GM12878 (cell line): Measurements from ENCODE around the gene GOLGA8B. TPM values are rescaled to one million over a fixed set of nuclear protein-coding genes. Genes with fewer than 3 reads are reported as not detected.

ENCODE experiments used
- ATAC-seq: fragments of 200-7000 bp; cut with Tn5 transposase; 3 replicates; pipeline ENCODE4 v1.9.1; 2020; ENCODE audit warnings: mild to moderate bottlenecking, moderate library complexity
- BruUV-seq: library from RNA; stranded (reverse); fragments of 400-500 nt; replicated peaks from 2 replicates; lab custom pipeline; 2021; lab: Mats Ljungman, UMichigan
- CTCF ChIA-PET: fragments of 300-600 bp; sonication (Branson Sonifier 250); formaldehyde crosslinking; extraction: SDS; loops from one replicate; lab custom pipeline; 2021; ENCODE audit warnings: inconsistent platforms; lab: Yijun Ruan, JAX
- POLR2A ChIA-PET: fragments of 350-600 bp; formaldehyde crosslinking; extraction: SDS; loops from one replicate; lab custom pipeline; 2021; ENCODE audit warnings: inconsistent platforms; lab: Charles Lee
- RAD21 ChIA-PET: fragments of 300-600 bp; sonication (Branson Sonifier 250); formaldehyde crosslinking; loops from one replicate; lab custom pipeline; 2023; ENCODE audit warnings: antibody characterized with exemption; ENCODE audit not compliant: unreplicated experiment; lab: Charles Lee
- SMC1A ChIA-PET: fragments of 300-600 bp; sonication (Branson Sonifier 250); formaldehyde crosslinking; loops from one replicate; lab custom pipeline; 2023; ENCODE audit not compliant: unreplicated experiment, uncharacterized antibody; lab: Charles Lee
- DNase-seq: peaks from one replicate; pipeline ENCODE4 v3.0.0-alpha.2; 2011; ENCODE audit warnings: low read depth, low spot score
- FAIRE-seq: peaks from 3 replicates; lab custom pipeline; 2011; peaks lifted over from hg19 to GRCh38; lab: Jason Lieb, UNC
- H2AFZ ChIP-seq: 2 replicates; pipeline ENCODE4 v1.6.0; 2011; ENCODE audit warnings: low read depth, low read length, control low read depth; ENCODE audit not compliant: control insufficient read depth
- H3K27ac ChIP-seq: 2 replicates; pipeline ENCODE4 v1.5.1; 2011; ENCODE audit warnings: control low read depth; ENCODE audit not compliant: control insufficient read depth, insufficient read depth
- H3K27me3 ChIP-seq, 2 experiments: replicated peaks in 1 of 2; 2 replicates each; pipeline versions ENCODE4 v1.6.0 to v1.6.1; 2011; ENCODE audit warnings: low read length in 1 of 2; ENCODE audit not compliant: control insufficient read depth in 2 of 2, insufficient read depth in 2 of 2
- H3K36me3 ChIP-seq, 2 experiments: 2 replicates each; pipeline ENCODE4 v1.5.1; 2011; ENCODE audit warnings: low read length in 1 of 2; ENCODE audit not compliant: control insufficient read depth in 2 of 2, insufficient read depth in 2 of 2
- H3K4me1 ChIP-seq: 2 replicates; pipeline ENCODE4 v1.6.1; 2011; ENCODE audit warnings: mild to moderate bottlenecking, low read length, moderate library complexity, mixed read lengths; ENCODE audit not compliant: control insufficient read depth, insufficient read depth
- H3K4me2 ChIP-seq: 2 replicates; pipeline ENCODE4 v1.6.0; 2011; ENCODE audit warnings: control low read depth; ENCODE audit not compliant: control insufficient read depth, insufficient read depth
- H3K4me3 ChIP-seq: fragments of 200-600 bp; sonication (generic); 2 replicates; pipeline ENCODE4 v1.5.1; 2016
- H3K79me2 ChIP-seq: 2 replicates; pipeline ENCODE4 v1.6.0; 2011; ENCODE audit warnings: low read length; ENCODE audit not compliant: control insufficient read depth, insufficient read depth
- H3K9ac ChIP-seq: 2 replicates; pipeline ENCODE4 v1.8.0; 2011; ENCODE audit warnings: low read length, control low read depth, mixed read lengths; ENCODE audit not compliant: control insufficient read depth, insufficient read depth
- H3K9me3 ChIP-seq: replicated peaks from 3 replicates; pipeline ENCODE4 v1.5.1; 2011; ENCODE audit warnings: mild to moderate bottlenecking, low read length; ENCODE audit not compliant: control insufficient read depth, insufficient read depth
- H4K20me1 ChIP-seq: 2 replicates; pipeline ENCODE4 v1.6.0; 2011; ENCODE audit not compliant: control insufficient read depth, insufficient read depth
- WGBS: methylation state at CpG from one replicate; pipeline ENCODE4 v1.1.6; 2016; ENCODE audit warnings: low lambda C conversion rate; ENCODE audit not compliant: insufficient replicate concordance, insufficient coverage; ENCODE audit errors: missing lambda C conversion rate; 5-methylcytosine and 5-hydroxymethylcytosine counted together
- in situ Hi-C: fragments of 300-500 bp; cut with MboI; formaldehyde crosslinking; loops from 9 replicates; pipeline ENCODE4 v1.14.3; 2018; ENCODE audit warnings: mixed read lengths
- intact Hi-C: fragments of 100-400 bp; cut with micrococcal nuclease; formaldehyde crosslinking; loops from one replicate; pipeline ENCODE4 v1.14.2; 2022; ENCODE audit not compliant: unreplicated experiment
- polyA plus RNA-seq, 11 experiments: library from polyadenylated mRNA; depleted of rRNA in 4 of 11; unstranded in 6 of 11; stranded (reverse) in 5 of 11; fragments of >200 nt; fragmentation: Nextera tagmentation in 4 of 11; fragmentation: Illumina TruSeq in 1 of 11; extraction: Ambion mirVana in 4 of 11; extraction: Trizol in 1 of 11; gene quantifications; 1 replicate in 1 of 11; 2 replicates in 10 of 11; pipeline versions ENCODE4 v1.2.1 to v1.2.3, GENCODE V29; 2011 to 2016; ENCODE audit warnings: inconsistent platforms in 2 of 11, missing spikeins in 2 of 11, low read depth in 1 of 11
- total RNA-seq, 4 experiments: library from RNA; depleted of rRNA in 3 of 4; stranded (reverse); fragments of >200 nt in 3 of 4; fragmentation: Illumina TruSeq in 1 of 4; extraction: Trizol in 1 of 4; gene quantifications; 2 replicates each; pipeline versions ENCODE4 v1.2.1 to v1.2.3, GENCODE V29; 2013 to 2021
- TF ChIP-seq, protein P1 (sequence below): fragments of 450-650 bp; formaldehyde crosslinking; IDR thresholded peaks from 2 replicates; pipeline ENCODE4 v1.4.0; 2022; ENCODE audit warnings: mild to moderate bottlenecking, moderate library complexity
- TF ChIP-seq, protein P2 (sequence below): fragments of 450-650 bp; IDR thresholded peaks from 2 replicates; pipeline ENCODE4 v1.6.1; 2017; ENCODE audit warnings: mild to moderate bottlenecking, moderate library complexity
- TF ChIP-seq, protein P3 (sequence below): IDR thresholded peaks from 2 replicates; pipeline ENCODE4 v1.6.1; 2011; ENCODE audit warnings: borderline replicate concordance, low read depth, mild to moderate bottlenecking, moderate library complexity, low read length; ENCODE audit not compliant: insufficient read depth, poor library complexity, severe bottlenecking

The GOLGA8B gene
- total and polyA plus RNA-seq, 10 of the 15 experiments (the other 5 are each of a cell fraction or from before 2014, with no cell fraction given): 18.5 to 302 (median 78.7) TPM

DNA sequence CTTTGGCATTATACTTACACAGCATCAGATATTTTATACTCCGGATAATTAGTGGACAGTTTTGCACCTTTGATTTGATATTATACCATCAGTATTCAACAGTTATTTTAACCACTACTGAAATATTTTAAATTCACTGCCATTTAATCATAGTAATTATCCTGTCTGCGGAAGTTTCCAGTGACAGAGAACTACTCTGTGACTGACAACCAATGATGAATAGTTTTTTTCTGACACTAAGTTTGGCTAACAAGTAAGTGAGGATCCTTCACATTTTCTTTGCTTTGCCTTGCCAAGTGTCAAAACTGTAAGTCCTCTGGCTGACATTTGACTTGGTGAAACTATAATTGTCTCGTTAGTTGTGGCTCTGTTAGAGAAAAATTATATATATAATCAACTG is 30.5 kb upstream of the GOLGA8B start:
- ChIA-PET SMC1A (no interaction called here), RAD21 (no interaction called here), POLR2A (no interaction called here), CTCF (interaction anchor here (0.5 kb wide), 1 partner anchor 416 kb away, joined by 3 read pairs; no protein-coding TSS in a partner anchor)
- no peak overlapping the region for H3K4me3 ChIP-seq
- BruUV-seq: no TSS peak
- TF ChIP-seq, protein P1, sequence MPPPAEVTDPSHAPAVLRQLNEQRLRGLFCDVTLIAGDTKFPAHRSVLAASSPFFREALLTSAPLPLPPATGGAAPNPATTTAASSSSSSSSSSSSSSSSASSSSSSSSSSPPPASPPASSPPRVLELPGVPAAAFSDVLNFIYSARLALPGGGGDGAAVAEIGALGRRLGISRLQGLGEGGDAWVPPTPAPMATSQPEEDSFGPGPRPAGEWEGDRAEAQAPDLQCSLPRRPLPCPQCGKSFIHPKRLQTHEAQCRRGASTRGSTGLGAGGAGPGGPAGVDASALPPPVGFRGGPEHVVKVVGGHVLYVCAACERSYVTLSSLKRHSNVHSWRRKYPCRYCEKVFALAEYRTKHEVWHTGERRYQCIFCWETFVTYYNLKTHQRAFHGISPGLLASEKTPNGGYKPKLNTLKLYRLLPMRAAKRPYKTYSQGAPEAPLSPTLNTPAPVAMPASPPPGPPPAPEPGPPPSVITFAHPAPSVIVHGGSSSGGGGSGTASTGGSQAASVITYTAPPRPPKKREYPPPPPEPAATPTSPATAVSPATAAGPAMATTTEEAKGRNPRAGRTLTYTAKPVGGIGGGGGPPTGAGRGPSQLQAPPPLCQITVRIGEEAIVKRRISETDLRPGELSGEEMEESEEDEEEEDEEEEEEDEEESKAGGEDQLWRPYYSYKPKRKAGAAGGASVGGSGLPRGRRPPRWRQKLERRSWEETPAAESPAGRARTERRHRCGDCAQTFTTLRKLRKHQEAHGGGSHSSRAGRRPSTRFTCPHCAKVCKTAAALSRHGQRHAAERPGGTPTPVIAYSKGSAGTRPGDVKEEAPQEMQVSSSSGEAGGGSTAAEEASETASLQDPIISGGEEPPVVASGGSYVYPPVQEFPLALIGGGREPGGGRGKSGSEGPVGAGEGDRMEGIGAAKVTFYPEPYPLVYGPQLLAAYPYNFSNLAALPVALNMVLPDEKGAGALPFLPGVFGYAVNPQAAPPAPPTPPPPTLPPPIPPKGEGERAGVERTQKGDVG (CRISPR knock-in tag): no peak
- TF ChIP-seq, protein P2, sequence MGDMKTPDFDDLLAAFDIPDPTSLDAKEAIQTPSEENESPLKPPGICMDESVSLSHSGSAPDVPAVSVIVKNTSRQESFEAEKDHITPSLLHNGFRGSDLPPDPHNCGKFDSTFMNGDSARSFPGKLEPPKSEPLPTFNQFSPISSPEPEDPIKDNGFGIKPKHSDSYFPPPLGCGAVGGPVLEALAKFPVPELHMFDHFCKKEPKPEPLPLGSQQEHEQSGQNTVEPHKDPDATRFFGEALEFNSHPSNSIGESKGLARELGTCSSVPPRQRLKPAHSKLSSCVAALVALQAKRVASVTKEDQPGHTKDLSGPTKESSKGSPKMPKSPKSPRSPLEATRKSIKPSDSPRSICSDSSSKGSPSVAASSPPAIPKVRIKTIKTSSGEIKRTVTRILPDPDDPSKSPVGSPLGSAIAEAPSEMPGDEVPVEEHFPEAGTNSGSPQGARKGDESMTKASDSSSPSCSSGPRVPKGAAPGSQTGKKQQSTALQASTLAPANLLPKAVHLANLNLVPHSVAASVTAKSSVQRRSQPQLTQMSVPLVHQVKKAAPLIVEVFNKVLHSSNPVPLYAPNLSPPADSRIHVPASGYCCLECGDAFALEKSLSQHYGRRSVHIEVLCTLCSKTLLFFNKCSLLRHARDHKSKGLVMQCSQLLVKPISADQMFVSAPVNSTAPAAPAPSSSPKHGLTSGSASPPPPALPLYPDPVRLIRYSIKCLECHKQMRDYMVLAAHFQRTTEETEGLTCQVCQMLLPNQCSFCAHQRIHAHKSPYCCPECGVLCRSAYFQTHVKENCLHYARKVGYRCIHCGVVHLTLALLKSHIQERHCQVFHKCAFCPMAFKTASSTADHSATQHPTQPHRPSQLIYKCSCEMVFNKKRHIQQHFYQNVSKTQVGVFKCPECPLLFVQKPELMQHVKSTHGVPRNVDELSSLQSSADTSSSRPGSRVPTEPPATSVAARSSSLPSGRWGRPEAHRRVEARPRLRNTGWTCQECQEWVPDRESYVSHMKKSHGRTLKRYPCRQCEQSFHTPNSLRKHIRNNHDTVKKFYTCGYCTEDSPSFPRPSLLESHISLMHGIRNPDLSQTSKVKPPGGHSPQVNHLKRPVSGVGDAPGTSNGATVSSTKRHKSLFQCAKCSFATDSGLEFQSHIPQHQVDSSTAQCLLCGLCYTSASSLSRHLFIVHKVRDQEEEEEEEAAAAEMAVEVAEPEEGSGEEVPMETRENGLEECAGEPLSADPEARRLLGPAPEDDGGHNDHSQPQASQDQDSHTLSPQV: no peak
- TF ChIP-seq, protein P3, sequence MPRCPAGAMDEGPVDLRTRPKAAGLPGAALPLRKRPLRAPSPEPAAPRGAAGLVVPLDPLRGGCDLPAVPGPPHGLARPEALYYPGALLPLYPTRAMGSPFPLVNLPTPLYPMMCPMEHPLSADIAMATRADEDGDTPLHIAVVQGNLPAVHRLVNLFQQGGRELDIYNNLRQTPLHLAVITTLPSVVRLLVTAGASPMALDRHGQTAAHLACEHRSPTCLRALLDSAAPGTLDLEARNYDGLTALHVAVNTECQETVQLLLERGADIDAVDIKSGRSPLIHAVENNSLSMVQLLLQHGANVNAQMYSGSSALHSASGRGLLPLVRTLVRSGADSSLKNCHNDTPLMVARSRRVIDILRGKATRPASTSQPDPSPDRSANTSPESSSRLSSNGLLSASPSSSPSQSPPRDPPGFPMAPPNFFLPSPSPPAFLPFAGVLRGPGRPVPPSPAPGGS: no peak
- no peak for FAIRE-seq
- H2AFZ ChIP-seq: no peak overlapping the region
- H3K36me3 ChIP-seq: no peaks in the 10 kb centered on the region
- no peak for ATAC-seq
- in situ Hi-C loops (loop anchor here (25.0 kb wide), 1 partner anchor 298 kb away; no protein-coding TSS in a partner anchor), intact Hi-C loops (no loop called here)
- no peaks in the 10 kb centered on the region for H3K9me3 ChIP-seq
- no peak for DNase-seq
- peaks cover 4 to 6% of the 10 kb centered on the region in 2 experiments; a peak in 3 of 4 replicates for H3K27me3 ChIP-seq
- H3K9ac ChIP-seq: no peak overlapping the region
- no peak overlapping the region for H3K4me2 ChIP-seq
- WGBS: 64% methylated on average over 3 of the region's 3 CpGs
- H3K79me2 ChIP-seq: no peaks in the 10 kb centered on the region
- no peaks in the 10 kb centered on the region for H4K20me1 ChIP-seq
- H3K27ac ChIP-seq: no peak overlapping the region
- no peaks in the 10 kb centered on the region for H3K4me1 ChIP-seq
